Activated naive CD4-positive, alpha-beta T cell treated with anti-CD3 and anti-CD28 coated beads, Interleukin-2, amount 10 ng/mL, durations not matched to agents 7 days and 5 days (primary cell): ENCODE data around the gene TUBB2B.

ENCODE experiments used
- CTCF ChIA-PET: fragments of 350-600 bp; sonication (Branson Sonifier 250); formaldehyde crosslinking; loops from one replicate; lab custom pipeline; 2021; ENCODE audit warnings: antibody characterized with exemption; lab: Charles Lee
- DNase-seq: peaks from one replicate; pipeline ENCODE4 v3.0.0-alpha.2; 2020
- H3K27ac Mint-ChIP-seq: one replicate; pipeline ENCODE4 v1.8.0; 2021; ENCODE audit warnings: mild to moderate bottlenecking, moderate library complexity, mixed read lengths
- H3K27me3 Mint-ChIP-seq: one replicate; pipeline ENCODE4 v1.8.0; 2021; ENCODE audit warnings: mild to moderate bottlenecking, mixed read lengths
- H3K36me3 Mint-ChIP-seq: one replicate; pipeline ENCODE4 v1.8.0; 2021; ENCODE audit warnings: mixed read lengths
- H3K4me1 Mint-ChIP-seq: one replicate; pipeline ENCODE4 v1.8.0; 2021; ENCODE audit warnings: mixed read lengths
- H3K4me3 Mint-ChIP-seq: one replicate; pipeline ENCODE4 v1.8.0; 2021; ENCODE audit warnings: mild to moderate bottlenecking, moderate library complexity, mixed read lengths
- H3K9me3 Mint-ChIP-seq: one replicate; pipeline ENCODE4 v1.8.0; 2021; ENCODE audit warnings: mixed read lengths

The TUBB2B gene

GRCh38 chr6:3227363-3228045 lies at the start of gene TUBB2B:
Gene TUBB2B, minus strand, starts transcription at chr6:3227653. Its CDS starts 110 bp downstream, at chr6:3227543.
- H3K27ac Mint-ChIP-seq = no peak within 1 kb of the TSS
- DNase-seq = no peak
- CTCF ChIA-PET = no interaction called here
- H3K4me3 Mint-ChIP-seq = peak within 1 kb of the TSS; percentile 52
- peaks cover 83% of the 10 kb centered on the region for H3K27me3 Mint-ChIP-seq
- no peaks in the 10 kb centered on the region for H3K9me3 Mint-ChIP-seq
- peaks cover 3% of the 10 kb centered on the region for H3K36me3 Mint-ChIP-seq
- peaks cover 46% of the 10 kb centered on the region for H3K4me1 Mint-ChIP-seq

GRCh38 chr6:3277251-3277650 lies 49.8 kb upstream of the TUBB2B start:
- CTCF ChIA-PET = no interaction called here
- peaks cover 4% of the 10 kb centered on the region for H3K36me3 Mint-ChIP-seq
- DNase-seq = no peak
- H3K27me3 Mint-ChIP-seq = no peaks in the 10 kb centered on the region
- H3K9me3 Mint-ChIP-seq = no peaks in the 10 kb centered on the region
- H3K4me1 Mint-ChIP-seq = peaks cover 2% of the 10 kb centered on the region
- H3K27ac Mint-ChIP-seq = no peak overlapping the region
- H3K4me3 Mint-ChIP-seq = no peak overlapping the region

- DNase-seq = no peak
- Mint-ChIP-seq H3K36me3 (peaks cover 10% of the 10 kb centered on the region), H3K4me3 (no peak overlapping the region), H3K27ac (peak overlapping the region; percentile 12), H3K9me3 (no peaks in the 10 kb centered on the region), H3K4me1 (peaks cover 2% of the 10 kb centered on the region), H3K27me3 (no peaks in the 10 kb centered on the region)
- CTCF ChIA-PET = interaction anchor here (0.9 kb wide), 1 partner anchor 456 kb away, joined by 3 read pairs; no protein-coding TSS in a partner anchor
These were observed 49.0 kb upstream of the TUBB2B start for GRCh38 chr6:3276174-3277167.

- H3K36me3 Mint-ChIP-seq = peaks cover 21% of the 10 kb centered on the region
- no peaks in the 10 kb centered on the region for H3K27me3 Mint-ChIP-seq
- no peak overlapping the region for H3K27ac Mint-ChIP-seq
- H3K4me3 Mint-ChIP-seq = no peak overlapping the region
- DNase-seq = no peak
- H3K9me3 Mint-ChIP-seq = no peaks in the 10 kb centered on the region
- no peaks in the 10 kb centered on the region for H3K4me1 Mint-ChIP-seq
- CTCF ChIA-PET = interaction anchor here (0.7 to 2.3 kb wide), 2 partner anchors 23 to 458 kb away, joined by 3 to 8 read pairs; no protein-coding TSS in a partner anchor
These were observed 46.5 kb upstream of the TUBB2B start for GRCh38 chr6:3273707-3274521.

- peaks cover 1% of the 10 kb centered on the region for H3K4me1 Mint-ChIP-seq
- no peak for DNase-seq
- H3K9me3 Mint-ChIP-seq = no peaks in the 10 kb centered on the region
- H3K27me3 Mint-ChIP-seq = no peaks in the 10 kb centered on the region
- H3K36me3 Mint-ChIP-seq = peaks cover 22% of the 10 kb centered on the region
- no peak overlapping the region for H3K4me3 Mint-ChIP-seq
- no peak overlapping the region for H3K27ac Mint-ChIP-seq
- CTCF ChIA-PET = interaction anchor here (0.7 to 2.3 kb wide), 2 partner anchors 22 to 459 kb away, joined by 3 to 8 read pairs; no protein-coding TSS in a partner anchor
These were observed 45.6 kb upstream of the TUBB2B start for GRCh38 chr6:3272911-3273547.

- H3K27me3 Mint-ChIP-seq = no peaks in the 10 kb centered on the region
- no peak overlapping the region for H3K27ac Mint-ChIP-seq
- DNase-seq = no peak
- no peaks in the 10 kb centered on the region for H3K9me3 Mint-ChIP-seq
- H3K36me3 Mint-ChIP-seq = peaks cover 28% of the 10 kb centered on the region
- peaks cover 2% of the 10 kb centered on the region for H3K4me1 Mint-ChIP-seq
- CTCF ChIA-PET = interaction anchor here (1.2 to 1.5 kb wide), 2 partner anchors 11 to 719 kb away, joined by 3 read pairs; no protein-coding TSS in a partner anchor
- H3K4me3 Mint-ChIP-seq = no peak overlapping the region
These were observed 44.3 kb upstream of the TUBB2B start for GRCh38 chr6:3271756-3272155.

GRCh38 chr6:3270258-3270657 lies 42.8 kb upstream of the TUBB2B start:
- Mint-ChIP-seq H3K9me3 (no peaks in the 10 kb centered on the region), H3K4me1 (peaks cover 2% of the 10 kb centered on the region), H3K4me3 (no peak overlapping the region), H3K27me3 (no peaks in the 10 kb centered on the region), H3K36me3 (peaks cover 32% of the 10 kb centered on the region), H3K27ac (no peak overlapping the region)
- CTCF ChIA-PET = no interaction called here
- no peak for DNase-seq

GRCh38 chr6:3269281-3269975 lies 42.0 kb upstream of the TUBB2B start:
- Mint-ChIP-seq H3K36me3 (peaks cover 37% of the 10 kb centered on the region), H3K27me3 (no peaks in the 10 kb centered on the region), H3K9me3 (no peaks in the 10 kb centered on the region), H3K4me3 (no peak overlapping the region), H3K27ac (no peak overlapping the region), H3K4me1 (peaks cover 2% of the 10 kb centered on the region)
- CTCF ChIA-PET = interaction anchor here (0.6 kb wide), 1 partner anchor 666 kb away, joined by 4 read pairs; no protein-coding TSS in a partner anchor
- DNase-seq = no peak

- DNase-seq = no peak
- peaks cover 40% of the 10 kb centered on the region for H3K36me3 Mint-ChIP-seq
- peaks cover 2% of the 10 kb centered on the region for H3K4me1 Mint-ChIP-seq
- no peak overlapping the region for H3K4me3 Mint-ChIP-seq
- no peaks in the 10 kb centered on the region for H3K27me3 Mint-ChIP-seq
- no peak overlapping the region for H3K27ac Mint-ChIP-seq
- CTCF ChIA-PET = interaction anchor here (0.6 kb wide), 1 partner anchor 666 kb away, joined by 4 read pairs; no protein-coding TSS in a partner anchor
- no peaks in the 10 kb centered on the region for H3K9me3 Mint-ChIP-seq
These were observed 41.2 kb upstream of the TUBB2B start for GRCh38 chr6:3268680-3269079.

GRCh38 chr6:3267162-3267561 lies 39.7 kb upstream of the TUBB2B start:
- Mint-ChIP-seq H3K9me3 (no peaks in the 10 kb centered on the region), H3K36me3 (peaks cover 41% of the 10 kb centered on the region), H3K27ac (no peak overlapping the region), H3K4me1 (peaks cover 15% of the 10 kb centered on the region), H3K27me3 (no peaks in the 10 kb centered on the region), H3K4me3 (no peak overlapping the region)
- CTCF ChIA-PET = interaction anchor here (1.0 kb wide), 1 partner anchor 8 kb away, joined by 3 read pairs; no protein-coding TSS in a partner anchor
- no peak for DNase-seq

- Mint-ChIP-seq H3K9me3 (no peaks in the 10 kb centered on the region), H3K36me3 (peaks cover 36% of the 10 kb centered on the region), H3K27me3 (no peaks in the 10 kb centered on the region), H3K4me3 (no peak overlapping the region), H3K4me1 (peaks cover 24% of the 10 kb centered on the region), H3K27ac (no peak overlapping the region)
- DNase-seq = no peak
- CTCF ChIA-PET = no interaction called here
These were observed 38.7 kb upstream of the TUBB2B start for GRCh38 chr6:3266170-3266569.

- Mint-ChIP-seq H3K36me3 (peaks cover 40% of the 10 kb centered on the region), H3K27ac (no peak overlapping the region), H3K4me3 (no peak overlapping the region), H3K9me3 (no peaks in the 10 kb centered on the region), H3K4me1 (peaks cover 29% of the 10 kb centered on the region), H3K27me3 (no peaks in the 10 kb centered on the region)
- DNase-seq = no peak
- CTCF ChIA-PET = interaction anchor here (0.6 to 1.3 kb wide), 3 partner anchors 15 to 614 kb away, joined by 3 to 7 read pairs (median 3); no protein-coding TSS in a partner anchor
These were observed 38.2 kb upstream of the TUBB2B start for GRCh38 chr6:3265671-3266070.

- CTCF ChIA-PET = no interaction called here
- no peaks in the 10 kb centered on the region for H3K27me3 Mint-ChIP-seq
- peaks cover 37% of the 10 kb centered on the region for H3K36me3 Mint-ChIP-seq
- H3K4me1 Mint-ChIP-seq = peaks cover 42% of the 10 kb centered on the region
- H3K9me3 Mint-ChIP-seq = no peaks in the 10 kb centered on the region
- DNase-seq = no peak
- no peak overlapping the region for H3K4me3 Mint-ChIP-seq
- no peak overlapping the region for H3K27ac Mint-ChIP-seq
These were observed 36.9 kb upstream of the TUBB2B start for GRCh38 chr6:3264356-3264755.
